Measurements from ENCODE around the gene ITPK1.

- TF ChIP-seq POLR2A (IDR thresholded peaks at IDR 0.05; ENCODE audit: low read depth, low read length) = no peak
- no peak for TF ChIP-seq POLR2AphosphoS5 (IDR thresholded peaks at IDR 0.05; ENCODE audit: low read depth, low read length)
- no peak for TF ChIP-seq TAF1 (IDR thresholded peaks at IDR 0.05; ENCODE audit: borderline replicate concordance, low read depth, low read length)
These were observed 47.8 kb upstream of the ITPK1 start for GRCh38 chr14:93163564-93163963.

Measured in GM12892 (cell line).